Peyer's patch (tissue), 4 donors: ENCODE measurements around the gene ZDHHC13.

Source experiments
- POLR2A ChIP-seq, 2 donors: fragments of 450-650 bp; IDR thresholded peaks; one replicate each; pipeline ENCODE4 v1.5.1; 2017; ENCODE audit warnings: antibody characterized with exemption in 2 of 2, mild to moderate bottlenecking in 2 of 2, moderate library complexity in 2 of 2
- TF ChIP-seq, protein P1 (sequence below), 6 experiments: fragments of 450-650 bp in 4 of 6; fragments of 200-600 bp in 2 of 6; sonication (generic) in 1 of 6; IDR thresholded peaks; one replicate each; pipeline ENCODE4 v1.5.1; 2017 to 2019; ENCODE audit warnings: antibody characterized with exemption in 6 of 6, mild to moderate bottlenecking in 3 of 6, moderate library complexity in 1 of 6

DNA sequence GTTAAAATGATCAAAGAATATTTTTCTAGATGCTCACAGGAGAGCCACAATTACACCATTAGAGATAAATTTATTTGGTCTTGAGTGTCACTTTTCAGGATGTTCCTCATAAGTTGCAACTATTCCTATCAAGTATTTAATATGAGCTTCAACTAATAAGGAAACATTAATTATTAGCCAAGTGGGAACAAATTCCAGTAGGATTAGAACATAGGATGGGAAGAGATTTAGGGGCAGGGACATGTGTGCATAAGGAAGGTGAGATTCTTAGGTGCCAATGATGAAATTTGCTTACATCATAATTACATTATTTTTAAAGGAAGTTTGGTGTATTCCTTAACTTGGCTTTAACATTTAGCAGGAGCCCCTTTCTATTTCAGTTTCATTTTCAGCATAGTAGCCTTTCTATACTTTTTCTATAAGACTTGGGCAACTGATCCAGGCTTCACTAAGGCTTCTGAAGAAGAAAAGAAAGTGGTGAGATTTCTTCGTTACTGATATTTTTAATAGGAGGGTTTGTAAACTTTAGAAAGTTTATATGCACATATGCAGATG, 46.1 kb downstream of the ZDHHC13 start:
- TF ChIP-seq, protein P1, sequence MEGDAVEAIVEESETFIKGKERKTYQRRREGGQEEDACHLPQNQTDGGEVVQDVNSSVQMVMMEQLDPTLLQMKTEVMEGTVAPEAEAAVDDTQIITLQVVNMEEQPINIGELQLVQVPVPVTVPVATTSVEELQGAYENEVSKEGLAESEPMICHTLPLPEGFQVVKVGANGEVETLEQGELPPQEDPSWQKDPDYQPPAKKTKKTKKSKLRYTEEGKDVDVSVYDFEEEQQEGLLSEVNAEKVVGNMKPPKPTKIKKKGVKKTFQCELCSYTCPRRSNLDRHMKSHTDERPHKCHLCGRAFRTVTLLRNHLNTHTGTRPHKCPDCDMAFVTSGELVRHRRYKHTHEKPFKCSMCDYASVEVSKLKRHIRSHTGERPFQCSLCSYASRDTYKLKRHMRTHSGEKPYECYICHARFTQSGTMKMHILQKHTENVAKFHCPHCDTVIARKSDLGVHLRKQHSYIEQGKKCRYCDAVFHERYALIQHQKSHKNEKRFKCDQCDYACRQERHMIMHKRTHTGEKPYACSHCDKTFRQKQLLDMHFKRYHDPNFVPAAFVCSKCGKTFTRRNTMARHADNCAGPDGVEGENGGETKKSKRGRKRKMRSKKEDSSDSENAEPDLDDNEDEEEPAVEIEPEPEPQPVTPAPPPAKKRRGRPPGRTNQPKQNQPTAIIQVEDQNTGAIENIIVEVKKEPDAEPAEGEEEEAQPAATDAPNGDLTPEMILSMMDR (IDR thresholded peaks at IDR 0.05) = no peak
- no peak for TF ChIP-seq POLR2A (IDR thresholded peaks at IDR 0.05)
